ENCODE measurements around the gene CABP4. TPM values are rescaled to one million over a fixed set of nuclear protein-coding genes. Genes with fewer than 3 reads are reported as not detected.
A peak's percentile ranks its signal among the peaks of the same experiment; 100 is the strongest.
"Not testable (repeated sequence)": the region's sequence is repeated elsewhere in the genome, so short reads cannot be mapped to it uniquely, and the experiment has no call there.

Gene CABP4
- total RNA-seq, 1 experiment from 2014 or later = not detected

DNA sequence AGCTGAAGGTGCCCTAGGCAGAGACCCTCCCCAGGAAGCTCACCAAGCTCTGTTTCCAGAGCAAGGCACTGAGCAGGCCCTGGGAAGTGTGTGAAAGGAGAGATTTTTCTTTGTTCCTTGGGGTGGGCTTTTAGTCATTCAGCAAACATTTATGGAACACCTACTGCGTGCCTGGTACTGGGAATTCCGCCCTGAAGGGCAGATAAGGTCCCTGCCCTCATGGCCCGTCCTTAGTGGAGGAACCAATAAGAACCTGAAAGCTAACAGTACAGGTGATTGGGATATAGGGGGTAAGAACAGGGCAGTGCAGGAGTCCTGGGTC lies 10.0 kb downstream of the CABP4 start:
- Mint-ChIP-seq H3K4me1 (peaks cover 23% of the 10 kb centered on the region), H3K27ac (peak overlapping the region; percentile 63), H3K36me3 (no peaks in the 10 kb centered on the region), H3K4me3 (peak overlapping the region; percentile 79), H3K9me3 (no peaks in the 10 kb centered on the region), H3K27me3 (ENCODE audit: low read depth) (0 out of 2 replicates have a peak, but pooled peaks cover 4% of the 10 kb centered on the region)
- ATAC-seq = no peak; the same call in 1 of the 2 replicates
- ChIA-PET POLR2A (interaction anchor here (0.6 to 1.1 kb wide), 4 partner anchors 91 to 1163 kb away, joined by 3 to 4 read pairs (median 3); partner anchors contain the start of gene POLD4), CTCF (interaction anchor here (1.0 kb wide), 2 partner anchors 64 to 114 kb away, joined by 3 to 4 read pairs; partner anchors contain the start of gene PPP1CA)
- TF ChIP-seq ZNF232 (CRISPR knock-in tag; IDR thresholded peaks at IDR 0.05) (0 out of 2 replicates have a peak, but pooled peaks have one; percentile 11), NFYB (CRISPR knock-in tag; conservative IDR thresholded peaks at IDR 0.05; ENCODE audit: low read depth) (no peak), HMGXB4 (CRISPR knock-in tag; IDR thresholded peaks at IDR 0.05) (0 out of 2 replicates have a peak, but pooled peaks have one; percentile 3)
- DNase-seq (ENCODE audit: low spot score) = no peak

DNA sequence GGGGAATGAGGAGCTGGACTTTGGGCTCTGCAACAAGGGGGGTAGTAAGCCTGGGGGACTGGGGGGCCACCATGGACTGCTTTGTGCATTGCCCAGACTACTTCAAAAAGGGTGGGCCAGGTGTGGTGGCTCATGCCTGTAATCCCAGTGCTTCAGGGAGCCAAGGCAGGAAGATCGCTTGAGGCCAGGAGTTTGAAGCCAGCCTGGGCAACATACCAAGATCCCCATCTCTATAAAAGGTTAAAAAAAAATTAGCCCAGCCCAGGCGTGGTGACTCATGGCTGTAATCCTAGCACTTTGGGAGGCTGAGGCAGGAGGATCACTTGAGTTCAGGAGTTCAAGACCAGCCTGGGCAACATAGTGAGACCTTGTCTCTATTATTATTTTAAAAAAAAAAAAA lies 10.4 kb downstream of the CABP4 start:
- ChIA-PET POLR2A (interaction anchor here (0.6 to 1.1 kb wide), 4 partner anchors 92 to 1164 kb away, joined by 3 to 4 read pairs (median 3); partner anchors contain the start of gene POLD4), CTCF (interaction anchor here (1.0 kb wide), 2 partner anchors 64 to 114 kb away, joined by 3 to 4 read pairs; partner anchors contain the start of gene PPP1CA)
- H3K27me3 Mint-ChIP-seq (ENCODE audit: low read depth); H3K36me3 Mint-ChIP-seq; H3K9me3 Mint-ChIP-seq; ATAC-seq; DNase-seq (ENCODE audit: low spot score): not testable (repeated sequence)
- Mint-ChIP-seq H3K4me3 (peak overlapping the region; percentile 79), H3K4me1 (peaks cover 23% of the 10 kb centered on the region), H3K27ac (peak overlapping the region; percentile 63)

GRCh38 chr11:67466367-67466766 lies 11.2 kb downstream of the CABP4 start:
- ATAC-seq (no peak), DNase-seq (ENCODE audit: low spot score) (no peak)
- no peaks in the 10 kb centered on the region for H3K9me3 Mint-ChIP-seq
- TF ChIP-seq STAT6 (CRISPR knock-in tag; conservative IDR thresholded peaks at IDR 0.05; ENCODE audit: low read depth) = no peak
- TF ChIP-seq GABPB1 (CRISPR knock-in tag; IDR thresholded peaks at IDR 0.05) = no peak
- no peak for TF ChIP-seq CREB1 (CRISPR knock-in tag; IDR thresholded peaks at IDR 0.05)
- TF ChIP-seq EMX1 (CRISPR knock-in tag; IDR thresholded peaks at IDR 0.05) = no peak
- no peak for TF ChIP-seq E2F5 (CRISPR knock-in tag; IDR thresholded peaks at IDR 0.05)
- no peak for TF ChIP-seq SOX15 (CRISPR knock-in tag; IDR thresholded peaks at IDR 0.05)
- no peak for TF ChIP-seq NFYB (CRISPR knock-in tag; conservative IDR thresholded peaks at IDR 0.05; ENCODE audit: low read depth)
- no peak for TF ChIP-seq CREM (CRISPR knock-in tag; IDR thresholded peaks at IDR 0.05)
- no peak for TF ChIP-seq ZNF317 (CRISPR knock-in tag; IDR thresholded peaks at IDR 0.05; ENCODE audit: borderline replicate concordance, low read depth)
- TF ChIP-seq, protein P1, sequence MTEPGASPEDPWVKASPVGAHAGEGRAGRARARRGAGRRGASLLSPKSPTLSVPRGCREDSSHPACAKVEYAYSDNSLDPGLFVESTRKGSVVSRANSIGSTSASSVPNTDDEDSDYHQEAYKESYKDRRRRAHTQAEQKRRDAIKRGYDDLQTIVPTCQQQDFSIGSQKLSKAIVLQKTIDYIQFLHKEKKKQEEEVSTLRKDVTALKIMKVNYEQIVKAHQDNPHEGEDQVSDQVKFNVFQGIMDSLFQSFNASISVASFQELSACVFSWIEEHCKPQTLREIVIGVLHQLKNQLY (CRISPR knock-in tag; IDR thresholded peaks at IDR 0.05) = no peak
- H3K4me1 Mint-ChIP-seq = peaks cover 23% of the 10 kb centered on the region
- H3K36me3 Mint-ChIP-seq = no peaks in the 10 kb centered on the region
- peaks cover 3% of the 10 kb centered on the region; the same call in 1 of the 2 replicates for H3K27me3 Mint-ChIP-seq (ENCODE audit: low read depth)
- H3K4me3 Mint-ChIP-seq = no peak overlapping the region
- ChIA-PET CTCF (no interaction called here), POLR2A (no interaction called here)
- H3K27ac Mint-ChIP-seq = no peak overlapping the region
